ENCODE data around the gene THSD7A. TPM values are rescaled to one million over a fixed set of nuclear protein-coding genes. Genes with fewer than 3 reads are reported as not detected.

Gene THSD7A
- total RNA-seq, 1 experiment from 2014 or later, result not detected

- Mint-ChIP-seq H3K36me3 (ENCODE audit: insufficient read depth, unreplicated experiment) (no peaks in the 10 kb centered on the region), H3K27ac (ENCODE audit: low read depth, unreplicated experiment) (no peak overlapping the region), H3K27me3 (ENCODE audit: insufficient read depth, unreplicated experiment) (peaks cover 39% of the 10 kb centered on the region), H3K9me3 (ENCODE audit: unreplicated experiment) (peaks cover 7% of the 10 kb centered on the region), H3K4me1 (ENCODE audit: insufficient read depth, unreplicated experiment) (no peaks in the 10 kb centered on the region), H3K4me3 (ENCODE audit: unreplicated experiment) (no peak overlapping the region)
- POLR2A ChIA-PET, result no interaction called here
- no peak for DNase-seq (ENCODE audit: unreplicated experiment)
- intact Hi-C loops (cut with micrococcal nuclease), result no loop called here
- CTCF ChIA-PET, result no interaction called here
- BruUV-seq (replicated peaks), result no TSS peak
- TF ChIP-seq CTCF (IDR thresholded peaks at IDR 0.05; ENCODE audit: unreplicated experiment), result no peak
Observed at GRCh38 chr7:11817111-11817740, 14.8 kb downstream of the THSD7A start.

- DNase-seq (ENCODE audit: unreplicated experiment), result no peak
- ChIA-PET CTCF (no interaction called here), POLR2A (interaction anchor here (1.0 kb wide), 1 partner anchor 19 kb away, joined by 3 read pairs; no protein-coding TSS in a partner anchor)
- H3K9me3 Mint-ChIP-seq (ENCODE audit: unreplicated experiment), result no peaks in the 10 kb centered on the region
- TF ChIP-seq CTCF (IDR thresholded peaks at IDR 0.05; ENCODE audit: unreplicated experiment), result no peak
- no TSS peak for BruUV-seq (replicated peaks)
- no peaks in the 10 kb centered on the region for H3K4me1 Mint-ChIP-seq (ENCODE audit: insufficient read depth, unreplicated experiment)
- intact Hi-C loops (cut with micrococcal nuclease), result no loop called here
- peaks cover 48% of the 10 kb centered on the region for H3K27me3 Mint-ChIP-seq (ENCODE audit: insufficient read depth, unreplicated experiment)
- no peak overlapping the region for H3K4me3 Mint-ChIP-seq (ENCODE audit: unreplicated experiment)
- no peaks in the 10 kb centered on the region for H3K36me3 Mint-ChIP-seq (ENCODE audit: insufficient read depth, unreplicated experiment)
- H3K27ac Mint-ChIP-seq (ENCODE audit: low read depth, unreplicated experiment), result no peak overlapping the region
Observed at GRCh38 chr7:11811709-11812108, 20.3 kb downstream of the THSD7A start.

- no peaks in the 10 kb centered on the region for H3K9me3 Mint-ChIP-seq (ENCODE audit: unreplicated experiment)
- intact Hi-C loops (cut with micrococcal nuclease), result no loop called here
- ChIA-PET POLR2A (no interaction called here), CTCF (interaction anchor here (0.6 to 1.1 kb wide), 3 partner anchors 27 to 687 kb away, joined by 3 read pairs; no protein-coding TSS in a partner anchor)
- H3K4me1 Mint-ChIP-seq (ENCODE audit: insufficient read depth, unreplicated experiment), result no peaks in the 10 kb centered on the region
- H3K36me3 Mint-ChIP-seq (ENCODE audit: insufficient read depth, unreplicated experiment), result no peaks in the 10 kb centered on the region
- H3K27me3 Mint-ChIP-seq (ENCODE audit: insufficient read depth, unreplicated experiment), result peaks cover 35% of the 10 kb centered on the region
- H3K4me3 Mint-ChIP-seq (ENCODE audit: unreplicated experiment), result no peak overlapping the region
- no peak for TF ChIP-seq CTCF (IDR thresholded peaks at IDR 0.05; ENCODE audit: unreplicated experiment)
- no peak overlapping the region for H3K27ac Mint-ChIP-seq (ENCODE audit: low read depth, unreplicated experiment)
- no peak for DNase-seq (ENCODE audit: unreplicated experiment)
- BruUV-seq (replicated peaks), result no TSS peak
Observed at GRCh38 chr7:11810043-11810625, 21.9 kb downstream of the THSD7A start.

- Mint-ChIP-seq H3K9me3 (ENCODE audit: unreplicated experiment) (no peaks in the 10 kb centered on the region), H3K27ac (ENCODE audit: low read depth, unreplicated experiment) (no peak overlapping the region), H3K4me1 (ENCODE audit: insufficient read depth, unreplicated experiment) (no peaks in the 10 kb centered on the region), H3K36me3 (ENCODE audit: insufficient read depth, unreplicated experiment) (no peaks in the 10 kb centered on the region), H3K27me3 (ENCODE audit: insufficient read depth, unreplicated experiment) (peaks cover 22% of the 10 kb centered on the region), H3K4me3 (ENCODE audit: unreplicated experiment) (no peak overlapping the region)
- POLR2A ChIA-PET, result no interaction called here
- intact Hi-C loops (cut with micrococcal nuclease), result no loop called here
- CTCF ChIA-PET, result no interaction called here
- BruUV-seq (replicated peaks), result no TSS peak
- TF ChIP-seq CTCF (IDR thresholded peaks at IDR 0.05; ENCODE audit: unreplicated experiment), result no peak
- DNase-seq (ENCODE audit: unreplicated experiment), result no peak
Observed at GRCh38 chr7:11807000-11807399, 25.0 kb downstream of the THSD7A start.

Data from MCF 10A (cell line).